Stimulated activated CD8-positive, alpha-beta memory T cell treated with anti-CD3 and anti-CD28 coated beads, Interleukin-12 subunit alpha, Interleukin-12 subunit beta, amount 100 ng/mL, for 24 hours (primary cell): ENCODE results near the gene ATG9B.
A peak's percentile ranks its signal among the peaks of the same experiment; 100 is the strongest.
"Not testable (repeated sequence)": the region's sequence is repeated elsewhere in the genome, so short reads cannot be mapped to it uniquely, and the experiment has no call there.

Source experiments
- DNase-seq: peaks from one replicate; pipeline ENCODE4 v3.0.0-alpha.2; 2020; ENCODE audit errors: extremely low read depth

The ATG9B gene

GRCh38 chr7:151017370-151017952, 6.8 kb downstream of the ATG9B start:
- no peak for DNase-seq

- DNase-seq = no peak
Observed at GRCh38 chr7:151016942-151017341, 7.4 kb downstream of the ATG9B start.

GRCh38 chr7:151016505-151016904, 7.8 kb downstream of the ATG9B start:
- no peak for DNase-seq

GRCh38 chr7:151015967-151016366, 8.3 kb downstream of the ATG9B start:
- no peak for DNase-seq

- no peak for DNase-seq
Observed at GRCh38 chr7:151014950-151015349, 9.3 kb downstream of the ATG9B start.

GRCh38 chr7:151013733-151014497, 10.4 kb downstream of the ATG9B start:
- peak; percentile 67 for DNase-seq

- no peak for DNase-seq
Observed at GRCh38 chr7:151013356-151013732, 10.9 kb downstream of the ATG9B start.

GRCh38 chr7:151012911-151013347, 11.4 kb downstream of the ATG9B start:
- no peak for DNase-seq

- DNase-seq = no peak
Observed at GRCh38 chr7:151012031-151012692, 12.1 kb downstream of the ATG9B start.

GRCh38 chr7:151011616-151012015, 12.7 kb downstream of the ATG9B start:
- not testable (repeated sequence) for DNase-seq

- DNase-seq = no peak
Observed at GRCh38 chr7:151011097-151011409, 13.2 kb downstream of the ATG9B start.

- no peak for DNase-seq
Observed at GRCh38 chr7:151010307-151011096, 13.8 kb downstream of the ATG9B start.

GRCh38 chr7:151010037-151010306, 14.3 kb downstream of the ATG9B start:
- DNase-seq = no peak

GRCh38 chr7:151009327-151010036, 14.8 kb downstream of the ATG9B start:
- DNase-seq = no peak

- peak; percentile 61 for DNase-seq
Observed at GRCh38 chr7:151008511-151009323, 15.6 kb downstream of the ATG9B start.

- DNase-seq = no peak
Observed at GRCh38 chr7:151008143-151008510, 16.2 kb downstream of the ATG9B start.

- DNase-seq = no peak
Observed at GRCh38 chr7:151007469-151007898, 16.8 kb downstream of the ATG9B start.

GRCh38 chr7:151006590-151007300, 17.5 kb downstream of the ATG9B start:
- DNase-seq = no peak

GRCh38 chr7:151005566-151005965, 18.7 kb downstream of the ATG9B start:
- DNase-seq = no peak

- no peak for DNase-seq
Observed at GRCh38 chr7:151003572-151003971, 20.7 kb downstream of the ATG9B start.
